Hepatocyte (in vitro differentiated cells): ENCODE data around the gene C6orf89.

ENCODE experiments used
- EZH2phosphoT487 ChIP-seq: fragments of 200-600 bp; sonication (generic); IDR thresholded peaks from one replicate; pipeline ENCODE4 v1.6.1; 2018; ENCODE audit warnings: antibody characterized with exemption, mild to moderate bottlenecking, low read depth, moderate library complexity; ENCODE audit not compliant: unreplicated experiment, severe bottlenecking
- TF ChIP-seq, protein P1 (sequence below): fragments of 200-600 bp; sonication (generic); IDR thresholded peaks from 2 replicates; pipeline ENCODE4 v1.5.1; 2016; ENCODE audit warnings: antibody characterized with exemption, mild to moderate bottlenecking; ENCODE audit not compliant: poor library complexity

DNA sequence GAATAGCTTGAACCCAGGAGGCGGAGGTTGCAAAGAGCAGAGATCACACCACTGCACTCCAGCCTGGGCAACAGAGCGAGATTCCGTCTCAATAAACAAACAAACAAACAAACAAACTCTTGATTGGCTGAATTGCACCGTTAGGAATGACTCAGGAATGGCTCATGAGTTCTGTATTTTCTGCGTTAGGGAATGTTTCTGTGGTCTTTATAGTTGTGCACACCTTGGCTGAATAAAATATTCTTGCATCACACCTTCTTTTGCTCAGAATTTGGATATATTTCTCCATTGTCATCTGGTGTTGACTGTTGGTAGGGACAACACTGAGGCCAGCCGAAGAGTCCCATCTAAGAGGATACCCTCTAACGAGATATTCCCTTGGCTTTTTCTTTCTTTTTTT is 49.1 kb downstream of the C6orf89 start:
- TF ChIP-seq, protein P1, sequence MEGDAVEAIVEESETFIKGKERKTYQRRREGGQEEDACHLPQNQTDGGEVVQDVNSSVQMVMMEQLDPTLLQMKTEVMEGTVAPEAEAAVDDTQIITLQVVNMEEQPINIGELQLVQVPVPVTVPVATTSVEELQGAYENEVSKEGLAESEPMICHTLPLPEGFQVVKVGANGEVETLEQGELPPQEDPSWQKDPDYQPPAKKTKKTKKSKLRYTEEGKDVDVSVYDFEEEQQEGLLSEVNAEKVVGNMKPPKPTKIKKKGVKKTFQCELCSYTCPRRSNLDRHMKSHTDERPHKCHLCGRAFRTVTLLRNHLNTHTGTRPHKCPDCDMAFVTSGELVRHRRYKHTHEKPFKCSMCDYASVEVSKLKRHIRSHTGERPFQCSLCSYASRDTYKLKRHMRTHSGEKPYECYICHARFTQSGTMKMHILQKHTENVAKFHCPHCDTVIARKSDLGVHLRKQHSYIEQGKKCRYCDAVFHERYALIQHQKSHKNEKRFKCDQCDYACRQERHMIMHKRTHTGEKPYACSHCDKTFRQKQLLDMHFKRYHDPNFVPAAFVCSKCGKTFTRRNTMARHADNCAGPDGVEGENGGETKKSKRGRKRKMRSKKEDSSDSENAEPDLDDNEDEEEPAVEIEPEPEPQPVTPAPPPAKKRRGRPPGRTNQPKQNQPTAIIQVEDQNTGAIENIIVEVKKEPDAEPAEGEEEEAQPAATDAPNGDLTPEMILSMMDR = no peak
- TF ChIP-seq EZH2phosphoT487 = no peak
